ENCODE data around the gene YAF2. TPM values are rescaled to one million over a fixed set of nuclear protein-coding genes. Genes with fewer than 3 reads are reported as not detected.

The YAF2 gene
- total and polyA plus RNA-seq, 2 of the 13 experiments (the other 11 are each of a cell fraction or from before 2014, with no cell fraction given): 8.4 to 11.7 TPM

GRCh38 chr12:42237052-42237852 lies 796 bp downstream of the YAF2 start (continued):
- TF ChIP-seq SP1 (IDR thresholded peaks at IDR 0.05) (no peak), SP1 (CRISPR knock-in tag; IDR thresholded peaks at IDR 0.05) (peak; percentile 25; the same call in 1 of the 2 replicates), ZNF30 (CRISPR knock-in tag; IDR thresholded peaks at IDR 0.05) (no peak), NFE2L2 (IDR thresholded peaks at IDR 0.05; ENCODE audit: low read length) (no peak), DZIP1 (CRISPR knock-in tag; IDR thresholded peaks at IDR 0.05) (no peak), ZFX (CRISPR knock-in tag; IDR thresholded peaks at IDR 0.05; ENCODE audit: low read depth) (peak; percentile 93), THRA (CRISPR knock-in tag; IDR thresholded peaks at IDR 0.05; ENCODE audit: borderline replicate concordance) (peak; percentile 31; the same call in 1 of the 2 replicates), ZNF335 (CRISPR knock-in tag; IDR thresholded peaks at IDR 0.05) (no peak), NAIF1 (CRISPR knock-in tag; IDR thresholded peaks at IDR 0.05; ENCODE audit: borderline replicate concordance) (no peak), ZNF687 (CRISPR knock-in tag; IDR thresholded peaks at IDR 0.05) (peak; percentile 78), ZNF83 (CRISPR knock-in tag; IDR thresholded peaks at IDR 0.05; ENCODE audit: borderline replicate concordance) (no peak), SMYD3 (CRISPR knock-in tag; IDR thresholded peaks at IDR 0.05) (no peak), SIX1 (CRISPR knock-in tag; IDR thresholded peaks at IDR 0.05; ENCODE audit: borderline replicate concordance) (no peak), ISL2 (CRISPR knock-in tag; IDR thresholded peaks at IDR 0.05) (0 out of 2 replicates have a peak, but pooled peaks have one; percentile 20), ZSCAN22 (CRISPR knock-in tag; IDR thresholded peaks at IDR 0.05) (no peak), ZNF296 (CRISPR knock-in tag; conservative IDR thresholded peaks at IDR 0.05) (0 out of 2 replicates have a peak, but pooled peaks have one; percentile 25), SNAPC2 (CRISPR knock-in tag; IDR thresholded peaks at IDR 0.05) (no peak), GTF3A (CRISPR knock-in tag; conservative IDR thresholded peaks at IDR 0.05) (no peak), TEAD2 (CRISPR knock-in tag; IDR thresholded peaks at IDR 0.05) (no peak), ZNF577 (CRISPR knock-in tag; IDR thresholded peaks at IDR 0.05; ENCODE audit: borderline replicate concordance, low read depth) (no peak), JUND (CRISPR knock-in tag; IDR thresholded peaks at IDR 0.05) (no peak), IKZF1 (IDR thresholded peaks at IDR 0.05) (no peak), ZNF782 (CRISPR knock-in tag; IDR thresholded peaks at IDR 0.05; ENCODE audit: borderline replicate concordance) (no peak), ZNF33B (CRISPR knock-in tag; IDR thresholded peaks at IDR 0.05) (no peak)

All from HepG2 (cell line).